Fibroblast of the aortic adventitia (primary cell): Measurements from ENCODE around the gene PCDHGA6. TPM values are rescaled to one million over a fixed set of nuclear protein-coding genes. Genes with fewer than 3 reads are reported as not detected.

Source experiments
- DNase-seq: peaks from one replicate; pipeline ENCODE4 v3.0.0-alpha.2; 2010; ENCODE audit warnings: low read depth
- H3K4me3 ChIP-seq: 2 replicates; pipeline ENCODE4 v1.5.1; 2011; ENCODE audit warnings: low read depth, mild to moderate bottlenecking, control low read depth, low read length, moderate library complexity
- CTCF ChIP-seq: IDR thresholded peaks from 2 replicates; pipeline ENCODE4 v1.5.1; 2011; ENCODE audit warnings: mild to moderate bottlenecking, low read length, control low read depth, inconsistent platforms; ENCODE audit not compliant: insufficient read depth
- total RNA-seq: library from RNA; depleted of rRNA; stranded (reverse); fragments of >200 nt; gene quantifications from 2 replicates; pipeline ENCODE4 v1.2.3, GENCODE V29; 2012; ENCODE audit warnings: low replicate concordance

PCDHGA6 gene
- total RNA-seq, 1 donor, result 7.4 TPM

- no peak for TF ChIP-seq CTCF
- no peak for DNase-seq
- H3K4me3 ChIP-seq, result no peak overlapping the region
Measured at GRCh38 chr5:141399555-141400258, 26.0 kb downstream of the PCDHGA6 start.

DNA sequence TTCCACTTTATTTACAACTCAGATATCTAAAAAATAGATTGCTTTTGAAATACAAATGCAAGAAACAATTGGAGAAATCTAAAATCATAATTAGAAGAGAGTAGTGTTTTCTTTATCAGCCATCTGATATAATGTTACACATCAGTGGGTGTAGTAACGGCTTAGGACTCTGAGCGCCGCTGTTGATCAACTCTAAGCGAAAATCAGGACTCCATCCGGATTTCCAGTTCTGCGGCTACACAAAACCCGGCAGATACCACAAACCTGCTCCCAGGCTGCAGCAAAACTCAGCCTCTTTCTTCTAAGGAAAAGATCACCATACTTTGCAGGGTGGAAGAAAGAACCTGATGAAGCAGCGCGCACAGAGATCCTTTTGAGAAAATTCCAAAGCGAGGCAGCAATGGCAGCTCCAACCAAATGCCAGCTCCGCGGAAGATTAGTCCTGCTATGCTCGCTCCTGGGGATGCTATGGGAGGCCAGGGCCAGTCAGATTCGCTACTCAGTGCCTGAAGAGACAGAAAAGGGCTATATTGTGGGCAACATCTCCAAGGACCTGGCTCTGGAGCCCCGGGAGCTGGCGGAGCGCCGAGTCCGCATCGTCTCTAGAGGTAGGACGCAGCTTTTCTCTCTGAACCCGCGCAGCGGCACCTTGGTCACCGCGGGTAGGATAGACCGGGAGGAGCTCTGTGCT is 29.0 kb downstream of the PCDHGA6 start, which contains the start of gene PCDHGA9:
PCDHGA9 (plus strand) TSS at position 226 of the 691 bp plus-strand sequence; CDS start at position 401, 175 bp downstream.
- peak; percentile 48 for TF ChIP-seq CTCF
- peak within 1 kb of the TSS; percentile 56 for H3K4me3 ChIP-seq
- peak; percentile 59 for DNase-seq

GRCh38 chr5:141403387-141403786 is 29.7 kb downstream of the PCDHGA6 start:
- TF ChIP-seq CTCF, result no peak
- H3K4me3 ChIP-seq, result no peak overlapping the region
- no peak for DNase-seq

DNA sequence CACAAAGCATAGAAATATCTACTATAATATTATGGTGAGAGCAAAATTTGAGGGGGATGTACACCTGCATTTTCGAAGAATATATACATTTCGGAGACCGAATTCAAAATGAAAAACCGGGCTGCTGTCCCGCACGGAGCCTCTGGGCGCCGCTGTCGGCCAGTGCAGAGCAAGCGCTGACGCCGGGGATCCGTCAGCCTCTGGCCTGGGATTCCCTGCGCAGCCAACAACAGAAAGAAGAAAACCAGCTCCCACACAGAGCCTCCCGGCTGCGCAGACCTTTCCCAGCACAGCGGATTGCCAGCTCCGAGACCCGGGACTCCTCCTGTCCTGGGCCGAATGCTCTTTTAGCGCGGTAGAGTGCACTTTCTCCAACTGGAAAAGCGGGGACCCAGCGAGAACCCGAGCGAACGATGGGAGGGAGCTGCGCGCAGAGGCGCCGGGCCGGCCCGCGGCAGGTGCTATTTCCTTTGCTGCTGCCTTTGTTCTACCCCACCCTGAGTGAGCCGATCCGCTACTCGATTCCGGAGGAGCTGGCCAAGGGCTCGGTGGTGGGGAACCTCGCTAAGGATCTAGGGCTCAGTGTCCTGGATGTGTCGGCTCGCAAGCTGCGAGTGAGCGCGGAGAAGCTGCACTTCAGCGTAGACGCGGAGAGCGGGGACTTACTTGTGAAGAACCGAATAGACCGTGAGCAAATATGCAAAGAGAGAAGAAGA is 34.3 kb downstream of the PCDHGA6 start, which contains the start of gene PCDHGB6:
PCDHGB6 (plus strand) TSS at position 232 of the 716 bp plus-strand sequence; CDS start at position 414, 182 bp downstream.
- peak; percentile 83 for TF ChIP-seq CTCF
- DNase-seq, result peak; percentile 61
- peak within 1 kb of the TSS; percentile 56 for H3K4me3 ChIP-seq

DNA sequence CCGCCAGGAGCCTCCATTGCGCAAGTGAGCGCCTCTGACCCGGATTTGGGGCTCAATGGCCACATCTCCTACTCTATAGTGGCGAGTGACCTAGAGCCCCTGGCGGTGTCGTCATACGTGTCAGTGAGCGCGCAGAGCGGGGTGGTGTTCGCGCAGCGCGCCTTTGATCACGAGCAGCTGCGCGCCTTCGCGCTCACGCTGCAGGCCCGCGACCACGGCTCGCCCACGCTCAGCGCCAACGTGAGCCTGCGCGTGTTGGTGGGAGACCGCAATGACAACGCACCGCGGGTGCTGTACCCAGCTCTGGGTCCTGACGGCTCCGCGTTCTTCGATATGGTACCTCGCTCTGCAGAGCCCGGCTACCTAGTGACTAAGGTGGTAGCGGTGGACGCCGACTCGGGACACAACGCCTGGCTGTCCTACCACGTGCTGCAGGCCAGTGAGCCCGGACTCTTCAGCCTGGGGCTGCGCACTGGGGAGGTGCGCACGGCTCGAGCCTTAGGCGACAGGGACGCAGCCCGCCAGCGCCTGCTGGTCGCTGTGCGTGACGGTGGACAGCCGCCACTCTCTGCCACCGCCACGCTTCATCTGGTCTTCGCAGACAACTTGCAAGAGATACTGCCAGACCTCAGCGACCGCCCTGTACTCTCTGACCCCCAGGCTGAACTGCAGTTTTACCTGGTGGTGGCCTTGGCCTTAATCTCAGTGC is 36.1 kb downstream of the PCDHGA6 start:
- no peak for DNase-seq
- no peak overlapping the region for H3K4me3 ChIP-seq
- TF ChIP-seq CTCF, result no peak

DNA sequence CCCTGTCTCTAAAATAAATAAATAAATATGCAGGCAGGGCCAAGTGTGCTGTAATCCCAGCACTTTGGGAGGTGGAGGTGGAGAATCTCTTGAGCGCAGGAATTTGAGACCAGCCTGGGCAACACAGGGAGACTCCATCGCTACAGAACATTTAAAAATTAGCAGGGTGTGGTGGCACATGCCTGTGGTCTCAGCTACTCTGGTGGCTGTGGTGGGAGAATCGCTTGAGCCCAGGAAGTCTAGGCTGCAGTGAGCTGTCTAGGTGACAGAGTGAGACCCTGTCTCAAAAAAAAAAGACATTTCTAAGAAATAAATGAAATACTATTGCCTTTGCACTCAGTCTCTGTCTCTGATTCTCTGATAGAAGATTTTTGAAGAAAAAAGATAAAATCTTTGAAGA is 37.9 kb downstream of the PCDHGA6 start:
- H3K4me3 ChIP-seq, result no peak overlapping the region
- no peak for TF ChIP-seq CTCF
- no peak for DNase-seq
